ENCODE measurements around the gene LINGO1.

LINGO1 gene

GRCh38 chr15:77632534-77633133, at the start of gene LINGO1:
Gene LINGO1 (minus strand): TSS chr15:77632912. CDS start chr15:77632315, 597 bp downstream.
- no peak for DNase-seq (ENCODE audit: low read depth)

GRCh38 chr15:77681362-77681761, 48.6 kb upstream of the LINGO1 start:
- DNase-seq (ENCODE audit: low read depth), result no peak

- DNase-seq (ENCODE audit: low read depth), result no peak
These were observed 44.1 kb upstream of the LINGO1 start for GRCh38 chr15:77676569-77677375.

GRCh38 chr15:77675806-77676415, 43.2 kb upstream of the LINGO1 start:
- no peak for DNase-seq (ENCODE audit: low read depth)

GRCh38 chr15:77674327-77674726, 41.6 kb upstream of the LINGO1 start:
- no peak for DNase-seq (ENCODE audit: low read depth)

GRCh38 chr15:77673866-77674265, 41.2 kb upstream of the LINGO1 start:
- DNase-seq (ENCODE audit: low read depth), result no peak

GRCh38 chr15:77672135-77672534, 39.4 kb upstream of the LINGO1 start:
- no peak for DNase-seq (ENCODE audit: low read depth)

- no peak for DNase-seq (ENCODE audit: low read depth)
These were observed 38.8 kb upstream of the LINGO1 start for GRCh38 chr15:77671362-77672056.

GRCh38 chr15:77670558-77671361, 38.0 kb upstream of the LINGO1 start:
- DNase-seq (ENCODE audit: low read depth), result no peak

GRCh38 chr15:77669896-77670295, 37.2 kb upstream of the LINGO1 start:
- no peak for DNase-seq (ENCODE audit: low read depth)

- no peak for DNase-seq (ENCODE audit: low read depth)
These were observed 34.9 kb upstream of the LINGO1 start for GRCh38 chr15:77667338-77668234.

GRCh38 chr15:77666296-77666660, 33.6 kb upstream of the LINGO1 start:
- DNase-seq (ENCODE audit: low read depth), result no peak

- DNase-seq (ENCODE audit: low read depth), result no peak
These were observed 33.0 kb upstream of the LINGO1 start for GRCh38 chr15:77665530-77666295.

- no peak for DNase-seq (ENCODE audit: low read depth)
These were observed 31.7 kb upstream of the LINGO1 start for GRCh38 chr15:77664428-77664827.

- DNase-seq (ENCODE audit: low read depth), result no peak
These were observed 30.5 kb upstream of the LINGO1 start for GRCh38 chr15:77663256-77663655.

- no peak for DNase-seq (ENCODE audit: low read depth)
These were observed 26.9 kb upstream of the LINGO1 start for GRCh38 chr15:77659350-77660321.

- DNase-seq (ENCODE audit: low read depth), result no peak
These were observed 25.6 kb upstream of the LINGO1 start for GRCh38 chr15:77658304-77658703.

GRCh38 chr15:77657634-77658238, 25.0 kb upstream of the LINGO1 start:
- no peak for DNase-seq (ENCODE audit: low read depth)

Data from activated T-helper 1 cell treated with Interleukin-2 at 50 U/mL for 16 hours (primary cell).